ENCODE measurements around the gene LINC01488. TPM values are rescaled to one million over a fixed set of nuclear protein-coding genes. Genes with fewer than 3 reads are reported as not detected.

LINC01488 gene
- total and polyA plus RNA-seq, 3 donors from 2014 or later: not detected

- H3K9me3 ChIP-seq: no peaks in the 10 kb centered on the region
- WGBS, 2 donors: 93 to 97% methylated on average over 9 of the region's 9 CpGs
- no peaks in the 10 kb centered on the region for H3K27me3 ChIP-seq
- DNase-seq: no peak
- no peak overlapping the region for H3K4me3 ChIP-seq
- TF ChIP-seq CTCF (IDR thresholded peaks at IDR 0.05) (no peak), POLR2A (IDR thresholded peaks at IDR 0.05) (no peak)
- no peaks in the 10 kb centered on the region for H3K4me1 ChIP-seq
- H3K27ac ChIP-seq: no peak overlapping the region
- no peaks in the 10 kb centered on the region for H3K36me3 ChIP-seq (ENCODE audit: low read depth, missing control alignments)
- intact Hi-C loops (cut with DNase I; ENCODE audit: low total_unique reads): no loop called here
These were observed 6.7 kb upstream of the LINC01488 start for GRCh38 chr11:69474736-69475135.

- Histone ChIP-seq H3K4me1 (no peaks in the 10 kb centered on the region), H3K27me3 (no peaks in the 10 kb centered on the region), H3K4me3 (no peak overlapping the region), H3K27ac (no peak overlapping the region), H3K9me3 (no peaks in the 10 kb centered on the region), H3K36me3 (ENCODE audit: low read depth, missing control alignments) (no peaks in the 10 kb centered on the region)
- 92 to 94% methylated on average over 12 to 19 of the region's 19 CpGs for WGBS, 2 donors
- DNase-seq: no peak
- intact Hi-C loops (cut with DNase I; ENCODE audit: low total_unique reads): no loop called here
- TF ChIP-seq CTCF (IDR thresholded peaks at IDR 0.05) (no peak), POLR2A (IDR thresholded peaks at IDR 0.05) (no peak)
These were observed 6.2 kb upstream of the LINC01488 start for GRCh38 chr11:69475141-69475865.

GRCh38 chr11:69475866-69476471 lies 5.5 kb upstream of the LINC01488 start:
- Histone ChIP-seq H3K9me3 (no peaks in the 10 kb centered on the region), H3K27ac (no peak overlapping the region), H3K4me3 (no peak overlapping the region), H3K27me3 (no peaks in the 10 kb centered on the region), H3K36me3 (ENCODE audit: low read depth, missing control alignments) (no peaks in the 10 kb centered on the region), H3K4me1 (no peaks in the 10 kb centered on the region)
- no peak for DNase-seq
- TF ChIP-seq POLR2A (IDR thresholded peaks at IDR 0.05): no peak
- TF ChIP-seq CTCF (IDR thresholded peaks at IDR 0.05): no peak
- intact Hi-C loops (cut with DNase I; ENCODE audit: low total_unique reads): no loop called here
- WGBS, 2 donors: 89 to 95% methylated on average over 15 to 24 of the region's 24 CpGs

GRCh38 chr11:69476509-69476961 lies 4.9 kb upstream of the LINC01488 start:
- Histone ChIP-seq H3K4me3 (no peak overlapping the region), H3K36me3 (ENCODE audit: low read depth, missing control alignments) (no peaks in the 10 kb centered on the region), H3K9me3 (no peaks in the 10 kb centered on the region), H3K27ac (no peak overlapping the region), H3K4me1 (no peaks in the 10 kb centered on the region), H3K27me3 (no peaks in the 10 kb centered on the region)
- TF ChIP-seq POLR2A (IDR thresholded peaks at IDR 0.05): no peak
- no peak for TF ChIP-seq CTCF (IDR thresholded peaks at IDR 0.05)
- WGBS, 2 donors: 83% methylated on average over 9 to 16 of the region's 16 CpGs
- DNase-seq: no peak
- intact Hi-C loops (cut with DNase I; ENCODE audit: low total_unique reads): no loop called here
